DND-41 (cell line): Measurements from ENCODE around the gene FXR2.

Experiments used
- CTCF ChIP-seq: IDR thresholded peaks from 2 replicates; pipeline ENCODE4 v1.5.1; 2012; ENCODE audit warnings: borderline replicate concordance, low read length, moderate library complexity, mild to moderate bottlenecking; ENCODE audit not compliant: poor library complexity, severe bottlenecking; ENCODE audit errors: extremely low read depth
- EZH2 ChIP-seq: IDR thresholded peaks from 3 replicates; pipeline ENCODE4 v1.6.1; 2012; ENCODE audit warnings: borderline replicate concordance, low read depth, mild to moderate bottlenecking, moderate library complexity, low read length, inconsistent platforms; ENCODE audit not compliant: severe bottlenecking

- TF ChIP-seq CTCF, result no peak
- no peak for TF ChIP-seq EZH2
Measured at GRCh38 chr17:7589204-7589868, 25.4 kb downstream of the FXR2 start.
